Peyer's patch (tissue), 4 donors: ENCODE measurements around the gene VPS25.

Source experiments
- POLR2A ChIP-seq, 2 donors: fragments of 450-650 bp; IDR thresholded peaks; one replicate each; pipeline ENCODE4 v1.5.1; 2017; ENCODE audit warnings: antibody characterized with exemption in 2 of 2, mild to moderate bottlenecking in 2 of 2, moderate library complexity in 2 of 2
- TF ChIP-seq, protein P1 (sequence below), 6 experiments: fragments of 450-650 bp in 4 of 6; fragments of 200-600 bp in 2 of 6; sonication (generic) in 1 of 6; IDR thresholded peaks; one replicate each; pipeline ENCODE4 v1.5.1; 2017 to 2019; ENCODE audit warnings: antibody characterized with exemption in 6 of 6, mild to moderate bottlenecking in 3 of 6, moderate library complexity in 1 of 6

DNA sequence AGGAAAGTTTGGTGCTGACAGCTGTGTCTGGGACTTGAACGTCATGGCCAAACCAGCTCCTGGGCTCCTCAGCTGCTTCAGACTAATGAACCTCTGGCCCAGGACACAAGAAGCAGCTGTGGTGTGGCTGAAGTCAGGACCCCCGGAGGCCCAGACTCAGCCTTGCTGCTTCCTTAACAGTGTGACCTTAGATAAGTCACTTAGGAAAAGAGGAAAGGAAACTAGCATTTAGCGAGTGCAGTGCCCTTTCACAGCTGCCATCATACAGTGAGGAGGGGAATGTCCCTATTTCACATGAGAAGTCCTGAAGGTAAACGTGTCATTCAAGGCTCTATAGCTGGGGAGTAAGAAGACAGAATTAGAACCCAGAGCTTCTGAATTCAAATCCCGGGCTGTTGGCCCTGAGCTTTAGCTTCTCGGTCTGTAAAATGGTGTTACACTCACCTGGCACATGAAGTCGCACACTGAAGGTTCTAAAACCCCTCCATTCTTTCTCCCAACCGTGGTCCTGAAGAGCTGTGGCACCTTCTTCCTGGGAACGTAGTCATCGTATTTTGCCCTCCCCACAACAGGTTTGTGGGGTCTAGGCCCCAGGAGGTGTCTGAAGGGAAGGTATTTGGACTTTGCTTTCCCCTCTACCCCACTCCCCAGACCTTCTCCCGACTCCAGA, 13.1 kb upstream of the VPS25 start:
- no peak for TF ChIP-seq POLR2A (IDR thresholded peaks at IDR 0.05)
- TF ChIP-seq, protein P1, sequence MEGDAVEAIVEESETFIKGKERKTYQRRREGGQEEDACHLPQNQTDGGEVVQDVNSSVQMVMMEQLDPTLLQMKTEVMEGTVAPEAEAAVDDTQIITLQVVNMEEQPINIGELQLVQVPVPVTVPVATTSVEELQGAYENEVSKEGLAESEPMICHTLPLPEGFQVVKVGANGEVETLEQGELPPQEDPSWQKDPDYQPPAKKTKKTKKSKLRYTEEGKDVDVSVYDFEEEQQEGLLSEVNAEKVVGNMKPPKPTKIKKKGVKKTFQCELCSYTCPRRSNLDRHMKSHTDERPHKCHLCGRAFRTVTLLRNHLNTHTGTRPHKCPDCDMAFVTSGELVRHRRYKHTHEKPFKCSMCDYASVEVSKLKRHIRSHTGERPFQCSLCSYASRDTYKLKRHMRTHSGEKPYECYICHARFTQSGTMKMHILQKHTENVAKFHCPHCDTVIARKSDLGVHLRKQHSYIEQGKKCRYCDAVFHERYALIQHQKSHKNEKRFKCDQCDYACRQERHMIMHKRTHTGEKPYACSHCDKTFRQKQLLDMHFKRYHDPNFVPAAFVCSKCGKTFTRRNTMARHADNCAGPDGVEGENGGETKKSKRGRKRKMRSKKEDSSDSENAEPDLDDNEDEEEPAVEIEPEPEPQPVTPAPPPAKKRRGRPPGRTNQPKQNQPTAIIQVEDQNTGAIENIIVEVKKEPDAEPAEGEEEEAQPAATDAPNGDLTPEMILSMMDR (IDR thresholded peaks at IDR 0.05): no peak
